Measurements from ENCODE around the gene YDJC.
A peak's percentile ranks its signal among the peaks of the same experiment; 100 is the strongest.

The YDJC gene

DNA sequence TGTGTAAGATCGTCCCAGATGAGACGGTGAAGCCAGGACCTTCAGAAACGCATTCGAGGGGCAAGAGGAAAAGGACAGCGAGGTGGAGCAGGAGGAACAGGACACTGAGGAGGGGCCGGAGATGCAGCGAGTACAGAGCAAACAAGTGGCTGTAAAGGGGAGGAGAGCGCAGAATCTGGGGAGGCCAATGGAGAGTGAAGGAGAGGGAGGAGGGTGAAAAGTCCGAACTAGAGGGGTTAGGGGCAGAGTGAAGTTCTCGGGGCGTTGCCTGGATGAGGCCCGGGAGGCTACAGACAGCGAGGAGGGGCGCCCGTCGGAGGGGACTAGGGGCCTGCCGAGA is 27.2 kb upstream of the YDJC start:
- no peak overlapping the region for H4K91ac ChIP-seq (ENCODE audit: low read length)
- peak overlapping the region; percentile 74 for H3K4me2 ChIP-seq (ENCODE audit: low read length, poor library complexity, severe bottlenecking)
- H3K27ac ChIP-seq (ENCODE audit: low read length, poor library complexity, severe bottlenecking) = no peak overlapping the region
- H4K8ac ChIP-seq (ENCODE audit: low read length) = peak overlapping the region; percentile 1
- WGBS = 34% methylated on average over 17 of the region's 17 CpGs
- no peak overlapping the region for H2AK5ac ChIP-seq (ENCODE audit: low read length, severe bottlenecking)
- no peak overlapping the region for H3K23ac ChIP-seq (ENCODE audit: low read length in 2 of 2)
- no peak for DNase-seq
- no peak overlapping the region for H3K4ac ChIP-seq (ENCODE audit: low read depth in 1 of 2, low read length in 2 of 2)
- no peak overlapping the region for H2BK12ac ChIP-seq (ENCODE audit: low read length in 2 of 2)
- H3K9ac ChIP-seq (ENCODE audit: low read length) = no peak overlapping the region
- no peak overlapping the region for H3K14ac ChIP-seq (ENCODE audit: low read length in 2 of 2)
- H3K79me1 ChIP-seq (replicated peaks; ENCODE audit: low read length, poor library complexity, severe bottlenecking) = peaks cover 14% of the 10 kb centered on the region
- peak overlapping the region; percentile 74 for H2AFZ ChIP-seq (ENCODE audit: low read depth, low read length)
- H3K4me1 ChIP-seq (ENCODE audit: control insufficient read depth, insufficient read depth, low read depth, low read length) = peaks cover 23% of the 10 kb centered on the region
- H3K27me3 ChIP-seq (ENCODE audit: control insufficient read depth in 1 of 2, insufficient read depth in 1 of 2, low read length in 2 of 2) = peaks cover 15 to 32% of the 10 kb centered on the region in 2 experiments
- no peaks in the 10 kb centered on the region for H3K9me3 ChIP-seq (ENCODE audit: control insufficient read depth, low read length)
- H3K36me3 ChIP-seq (ENCODE audit: control insufficient read depth in 1 of 2, insufficient read depth in 2 of 2, low read depth in 1 of 2, low read length in 2 of 2) = peaks cover 6% of the 10 kb centered on the region in 2 experiments
- H2BK5ac ChIP-seq (ENCODE audit: low read depth, low read length, poor library complexity, severe bottlenecking) = no peak overlapping the region
- no peak overlapping the region for H2BK15ac ChIP-seq (ENCODE audit: low read depth, poor library complexity, severe bottlenecking)
- peak overlapping the region; percentile 61 to 72 for H3K4me3 ChIP-seq (ENCODE audit: insufficient read depth in 1 of 2, low read depth in 1 of 2, low read length in 2 of 2)
- peak overlapping the region; percentile 23 to 57 for H3K18ac ChIP-seq (ENCODE audit: low read depth in 1 of 2, low read length in 2 of 2)
- no peak overlapping the region for H2BK120ac ChIP-seq (ENCODE audit: low read depth, low read length)

- 4% methylated on average over 40 of the region's 40 CpGs for WGBS
- H3K79me1 ChIP-seq (replicated peaks; ENCODE audit: low read length, poor library complexity, severe bottlenecking) = peaks cover 16% of the 10 kb centered on the region
These were observed 23.0 kb upstream of the YDJC start for GRCh38 chr22:21652547-21653545.

GRCh38 chr22:21652010-21652546 is 22.3 kb upstream of the YDJC start:
- Histone ChIP-seq H2AFZ (ENCODE audit: low read depth, low read length) (peak overlapping the region; percentile 55), H2BK15ac (ENCODE audit: low read depth, poor library complexity, severe bottlenecking) (no peak overlapping the region), H3K23ac (ENCODE audit: low read length in 2 of 2) (peak overlapping the region in 1 of 2 experiments; percentile 77), H3K14ac (ENCODE audit: low read length in 2 of 2) (peak overlapping the region in 1 of 2 experiments; percentile 55), H3K18ac (ENCODE audit: low read depth in 1 of 2, low read length in 2 of 2) (peak overlapping the region; percentile 26 to 40), H3K79me1 (replicated peaks; ENCODE audit: low read length, poor library complexity, severe bottlenecking) (peaks cover 17% of the 10 kb centered on the region), H3K4ac (ENCODE audit: low read depth in 1 of 2, low read length in 2 of 2) (peak overlapping the region; percentile 22 to 70), H3K4me2 (ENCODE audit: low read length, poor library complexity, severe bottlenecking) (peak overlapping the region; percentile 98), H3K9me3 (ENCODE audit: control insufficient read depth, low read length) (no peaks in the 10 kb centered on the region), H2BK120ac (ENCODE audit: low read depth, low read length) (peak overlapping the region; percentile 24), H2AK5ac (ENCODE audit: low read length, severe bottlenecking) (no peak overlapping the region), H3K9ac (ENCODE audit: low read length) (peak overlapping the region; percentile 85), H3K4me3 (ENCODE audit: insufficient read depth in 1 of 2, low read depth in 1 of 2, low read length in 2 of 2) (peak overlapping the region; percentile 65 to 89), H4K8ac (ENCODE audit: low read length) (peak overlapping the region; percentile 47), H2BK5ac (ENCODE audit: low read depth, low read length, poor library complexity, severe bottlenecking) (no peak overlapping the region), H4K91ac (ENCODE audit: low read length) (peak overlapping the region; percentile 82), H3K36me3 (ENCODE audit: control insufficient read depth in 1 of 2, insufficient read depth in 2 of 2, low read depth in 1 of 2, low read length in 2 of 2) (peaks cover 9 to 13% of the 10 kb centered on the region in 2 experiments), H2BK12ac (ENCODE audit: low read length in 2 of 2) (no peak overlapping the region), H3K27ac (ENCODE audit: low read length, poor library complexity, severe bottlenecking) (no peak overlapping the region), H3K27me3 (ENCODE audit: control insufficient read depth in 1 of 2, insufficient read depth in 1 of 2, low read length in 2 of 2) (peaks cover 0 to 6% of the 10 kb centered on the region in 2 experiments), H3K4me1 (ENCODE audit: control insufficient read depth, insufficient read depth, low read depth, low read length) (peaks cover 16% of the 10 kb centered on the region)
- peak; percentile 92 for DNase-seq
- under 1% methylated on average over 43 of the region's 44 CpGs for WGBS

More at GRCh38 chr22:21652547-21653545, 23.0 kb upstream of the YDJC start:
- Histone ChIP-seq H3K23ac (ENCODE audit: low read length in 2 of 2) (peak overlapping the region in 1 of 2 experiments; percentile 77), H3K14ac (ENCODE audit: low read length in 2 of 2) (peak overlapping the region in 1 of 2 experiments; percentile 55), H3K4me1 (ENCODE audit: control insufficient read depth, insufficient read depth, low read depth, low read length) (peaks cover 24% of the 10 kb centered on the region), H3K9me3 (ENCODE audit: control insufficient read depth, low read length) (no peaks in the 10 kb centered on the region), H2BK12ac (ENCODE audit: low read length in 2 of 2) (peak overlapping the region in 1 of 2 experiments; percentile 31), H3K18ac (ENCODE audit: low read depth in 1 of 2, low read length in 2 of 2) (peak overlapping the region; percentile 26 to 40), H2BK120ac (ENCODE audit: low read depth, low read length) (peak overlapping the region; percentile 24), H2AK5ac (ENCODE audit: low read length, severe bottlenecking) (no peak overlapping the region), H3K4me3 (ENCODE audit: insufficient read depth in 1 of 2, low read depth in 1 of 2, low read length in 2 of 2) (peak overlapping the region; percentile 65 to 89), H3K27ac (ENCODE audit: low read length, poor library complexity, severe bottlenecking) (no peak overlapping the region), H3K4ac (ENCODE audit: low read depth in 1 of 2, low read length in 2 of 2) (peak overlapping the region; percentile 22 to 70), H3K27me3 (ENCODE audit: control insufficient read depth in 1 of 2, insufficient read depth in 1 of 2, low read length in 2 of 2) (peaks cover 0 to 9% of the 10 kb centered on the region in 2 experiments), H3K36me3 (ENCODE audit: control insufficient read depth in 1 of 2, insufficient read depth in 2 of 2, low read depth in 1 of 2, low read length in 2 of 2) (peaks cover 9 to 11% of the 10 kb centered on the region in 2 experiments), H2BK5ac (ENCODE audit: low read depth, low read length, poor library complexity, severe bottlenecking) (no peak overlapping the region), H3K9ac (ENCODE audit: low read length) (peak overlapping the region; percentile 85), H2BK15ac (ENCODE audit: low read depth, poor library complexity, severe bottlenecking) (peak overlapping the region; percentile 57), H4K91ac (ENCODE audit: low read length) (peak overlapping the region; percentile 82), H4K8ac (ENCODE audit: low read length) (peak overlapping the region; percentile 47), H2AFZ (ENCODE audit: low read depth, low read length) (peak overlapping the region; percentile 42), H3K4me2 (ENCODE audit: low read length, poor library complexity, severe bottlenecking) (peak overlapping the region; percentile 98)
- DNase-seq = no peak

Measured in mesenchymal stem cell (in vitro differentiated cells and primary cell).